Progenitor cell of endocrine pancreas (in vitro differentiated cells): ENCODE data around the gene KLHL6. TPM values are rescaled to one million over a fixed set of nuclear protein-coding genes. Genes with fewer than 3 reads are reported as not detected.

Experiments used
- DNase-seq: peaks from one replicate; pipeline ENCODE4 v3.0.0; 2021; ENCODE audit warnings: low spot score; ENCODE audit not compliant: unreplicated experiment
- H3K27ac Mint-ChIP-seq: 2 replicates; pipeline ENCODE4 v1.8.0; 2021; ENCODE audit warnings: mild to moderate bottlenecking, moderate library complexity, mixed read lengths
- H3K27me3 Mint-ChIP-seq: 2 replicates; pipeline ENCODE4 v1.8.0; 2021; ENCODE audit warnings: mixed read lengths
- H3K36me3 Mint-ChIP-seq: 2 replicates; pipeline ENCODE4 v1.8.0; 2022; ENCODE audit warnings: mixed read lengths; ENCODE audit not compliant: insufficient read depth
- H3K4me1 Mint-ChIP-seq: 2 replicates; pipeline ENCODE4 v1.8.0; 2021; ENCODE audit warnings: low read depth, mixed read lengths
- H3K4me3 Mint-ChIP-seq: 2 replicates; pipeline ENCODE4 v1.8.0; 2021; ENCODE audit warnings: low read depth, mild to moderate bottlenecking, moderate library complexity, mixed read lengths
- H3K9me3 Mint-ChIP-seq: 2 replicates; pipeline ENCODE4 v1.8.0; 2021; ENCODE audit warnings: low read depth, mixed read lengths
- total RNA-seq: library from RNA; stranded (reverse); gene quantifications from 2 replicates; pipeline ENCODE4 v1.2.1, GENCODE V29; 2021
- TF ChIP-seq, protein P1 (sequence below): fragments of 200-600 bp; sonication (generic); IDR thresholded peaks from one replicate; pipeline ENCODE4 v1.5.0; 2021; ENCODE audit warnings: antibody characterized with exemption, mild to moderate bottlenecking; ENCODE audit not compliant: unreplicated experiment

The KLHL6 gene
- total RNA-seq, 1 donor from 2014 or later: 0.12 TPM

DNA sequence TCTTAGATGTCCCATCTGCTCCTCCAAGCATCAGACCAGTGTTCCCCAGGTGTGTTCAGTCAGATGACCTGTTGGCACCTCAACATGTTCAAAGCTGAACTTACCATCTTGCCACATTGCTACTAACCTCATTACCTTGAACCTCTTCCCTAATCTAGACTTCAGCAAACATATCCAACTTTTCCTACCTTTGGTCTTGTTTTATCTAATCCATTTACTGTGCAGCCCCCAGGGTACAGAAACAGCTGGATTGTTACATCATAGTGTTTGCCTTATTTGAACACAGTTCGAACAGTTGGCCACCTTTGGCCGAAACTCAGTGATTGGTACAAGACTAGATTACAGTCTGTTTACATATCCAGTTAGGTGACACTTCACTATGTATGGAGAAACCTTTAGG is 91.0 kb downstream of the KLHL6 start:
- TF ChIP-seq, protein P1, sequence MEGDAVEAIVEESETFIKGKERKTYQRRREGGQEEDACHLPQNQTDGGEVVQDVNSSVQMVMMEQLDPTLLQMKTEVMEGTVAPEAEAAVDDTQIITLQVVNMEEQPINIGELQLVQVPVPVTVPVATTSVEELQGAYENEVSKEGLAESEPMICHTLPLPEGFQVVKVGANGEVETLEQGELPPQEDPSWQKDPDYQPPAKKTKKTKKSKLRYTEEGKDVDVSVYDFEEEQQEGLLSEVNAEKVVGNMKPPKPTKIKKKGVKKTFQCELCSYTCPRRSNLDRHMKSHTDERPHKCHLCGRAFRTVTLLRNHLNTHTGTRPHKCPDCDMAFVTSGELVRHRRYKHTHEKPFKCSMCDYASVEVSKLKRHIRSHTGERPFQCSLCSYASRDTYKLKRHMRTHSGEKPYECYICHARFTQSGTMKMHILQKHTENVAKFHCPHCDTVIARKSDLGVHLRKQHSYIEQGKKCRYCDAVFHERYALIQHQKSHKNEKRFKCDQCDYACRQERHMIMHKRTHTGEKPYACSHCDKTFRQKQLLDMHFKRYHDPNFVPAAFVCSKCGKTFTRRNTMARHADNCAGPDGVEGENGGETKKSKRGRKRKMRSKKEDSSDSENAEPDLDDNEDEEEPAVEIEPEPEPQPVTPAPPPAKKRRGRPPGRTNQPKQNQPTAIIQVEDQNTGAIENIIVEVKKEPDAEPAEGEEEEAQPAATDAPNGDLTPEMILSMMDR: no peak

DNA sequence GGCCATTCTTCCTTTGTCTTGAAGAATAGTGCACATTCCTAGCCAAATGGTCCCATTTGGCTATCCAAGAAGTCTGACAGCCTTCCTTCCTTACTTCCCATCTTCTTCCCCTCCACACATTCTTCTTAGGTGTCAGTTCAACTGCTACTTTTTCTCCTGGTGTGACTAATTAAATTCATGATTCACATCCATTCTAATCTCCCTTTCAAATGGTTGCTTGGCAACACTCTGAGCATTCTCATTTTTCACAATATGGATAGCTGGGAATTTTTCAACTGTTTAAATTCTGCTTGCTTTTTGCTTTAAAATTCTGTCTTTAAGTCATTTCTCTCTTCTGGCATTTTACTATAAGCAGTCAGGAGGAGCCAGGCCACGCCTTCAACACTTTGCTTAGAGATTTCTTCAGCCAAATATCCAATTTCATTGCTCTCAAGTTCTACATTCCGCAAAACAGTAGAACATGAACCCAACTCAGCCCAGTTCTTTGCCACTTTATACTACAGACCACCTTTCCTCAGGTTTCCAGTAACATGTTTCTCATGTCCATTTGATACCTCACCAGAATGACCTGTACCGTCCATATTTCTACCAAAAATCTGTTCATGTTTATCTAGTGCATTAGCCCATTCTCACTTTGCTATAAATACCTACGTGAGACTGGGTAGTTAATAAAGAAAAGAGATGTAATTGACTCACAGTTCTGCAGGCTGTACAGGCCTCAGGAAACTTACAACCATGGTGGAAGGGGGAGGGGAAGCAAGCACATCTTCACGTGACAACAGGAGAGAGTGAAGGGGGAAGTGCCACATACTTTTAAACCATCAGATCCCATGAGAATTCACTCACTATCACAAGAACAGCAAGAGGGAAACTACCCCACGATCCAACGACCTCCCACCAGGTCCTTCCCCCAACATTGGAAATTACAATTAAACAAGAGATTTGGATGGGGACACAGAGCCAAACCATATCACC is 95.1 kb downstream of the KLHL6 start:
- no peak overlapping the region for H3K27ac Mint-ChIP-seq
- peaks cover 2% of the 10 kb centered on the region for H3K36me3 Mint-ChIP-seq
- H3K4me3 Mint-ChIP-seq: no peak overlapping the region
- TF ChIP-seq, protein P1: no peak
- peaks cover 2% of the 10 kb centered on the region for H3K4me1 Mint-ChIP-seq
- H3K27me3 Mint-ChIP-seq: no peaks in the 10 kb centered on the region
- H3K9me3 Mint-ChIP-seq: no peaks in the 10 kb centered on the region
- no peak for DNase-seq

More for the DNA sequence above, 91.0 kb downstream of the KLHL6 start:
- Mint-ChIP-seq H3K27ac (no peak overlapping the region), H3K4me1 (peaks cover 2% of the 10 kb centered on the region), H3K4me3 (no peak overlapping the region), H3K27me3 (no peaks in the 10 kb centered on the region), H3K9me3 (no peaks in the 10 kb centered on the region), H3K36me3 (no peaks in the 10 kb centered on the region)
- no peak for DNase-seq

DNA sequence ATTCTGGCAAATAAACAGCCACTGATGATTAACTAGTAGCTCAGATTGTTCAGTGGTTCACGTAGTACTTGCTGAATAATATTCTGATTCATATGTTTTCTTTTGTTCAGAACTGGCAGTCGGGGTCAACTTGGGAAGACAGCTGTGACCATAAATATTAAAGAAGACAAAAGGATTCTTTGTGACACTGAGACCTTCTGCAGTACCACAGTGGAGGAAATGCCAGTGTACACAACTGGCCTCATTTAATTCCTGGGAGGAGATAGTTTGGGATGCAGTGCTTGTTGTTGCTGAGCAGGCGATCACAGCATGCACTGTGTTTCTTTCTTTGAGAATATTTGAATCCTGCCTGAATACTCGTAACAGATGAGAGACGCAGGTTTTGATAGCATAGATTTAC is 100.4 kb downstream of the KLHL6 start:
- H3K27me3 Mint-ChIP-seq: no peaks in the 10 kb centered on the region
- DNase-seq: no peak
- no peaks in the 10 kb centered on the region for H3K9me3 Mint-ChIP-seq
- H3K27ac Mint-ChIP-seq: no peak overlapping the region
- TF ChIP-seq, protein P1: no peak
- no peak overlapping the region for H3K4me3 Mint-ChIP-seq
- H3K36me3 Mint-ChIP-seq: peaks cover 17% of the 10 kb centered on the region
- H3K4me1 Mint-ChIP-seq: no peaks in the 10 kb centered on the region

DNA sequence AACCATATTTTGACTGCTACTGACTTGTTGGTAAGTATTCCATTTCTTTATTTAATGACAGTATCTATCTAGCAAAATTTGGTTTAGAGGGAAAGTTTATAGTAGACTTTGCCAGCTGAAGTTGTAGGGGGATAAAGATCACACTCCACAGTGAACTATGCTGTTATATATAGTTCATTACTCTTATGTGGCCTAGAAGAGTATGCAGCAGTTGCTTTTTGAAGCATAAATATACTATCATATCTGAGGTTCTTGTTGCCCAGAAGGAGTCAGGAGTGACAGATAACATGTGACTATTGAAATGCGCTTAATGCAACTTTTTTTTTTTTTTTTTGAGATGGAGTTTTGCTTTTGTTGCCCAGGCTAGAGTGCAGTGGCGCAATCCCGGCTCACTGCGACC is 101.4 kb downstream of the KLHL6 start:
- Mint-ChIP-seq H3K9me3 (no peaks in the 10 kb centered on the region), H3K4me1 (peaks cover 7% of the 10 kb centered on the region), H3K4me3 (no peak overlapping the region), H3K36me3 (peaks cover 17% of the 10 kb centered on the region), H3K27ac (no peak overlapping the region), H3K27me3 (no peaks in the 10 kb centered on the region)
- DNase-seq: no peak
- TF ChIP-seq, protein P1: no peak

DNA sequence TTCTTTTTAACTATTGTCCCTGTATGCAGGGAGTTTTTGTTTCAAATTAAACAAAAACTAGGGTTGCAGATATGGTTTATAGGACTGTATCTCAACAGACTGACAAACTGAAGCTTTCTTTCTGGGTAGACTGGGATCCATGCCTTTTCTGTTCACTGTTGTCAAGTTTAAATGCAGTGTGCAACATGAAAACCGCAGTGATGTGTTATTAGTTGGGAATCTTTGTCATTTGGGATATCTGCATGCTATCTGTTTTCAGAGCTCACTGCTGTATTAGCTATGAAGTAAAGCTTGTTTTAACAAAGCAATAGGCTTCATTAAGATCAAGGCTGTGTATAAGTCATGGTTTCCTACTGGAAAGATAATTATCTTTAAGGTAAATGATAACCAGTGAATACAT is 105.7 kb downstream of the KLHL6 start:
- H3K9me3 Mint-ChIP-seq: no peaks in the 10 kb centered on the region
- no peak for DNase-seq
- peaks cover 9% of the 10 kb centered on the region for H3K36me3 Mint-ChIP-seq
- H3K27me3 Mint-ChIP-seq: no peaks in the 10 kb centered on the region
- H3K27ac Mint-ChIP-seq: no peak overlapping the region
- H3K4me3 Mint-ChIP-seq: no peak overlapping the region
- peaks cover 17% of the 10 kb centered on the region for H3K4me1 Mint-ChIP-seq
- TF ChIP-seq, protein P1: no peak
